ENCODE results near the gene GID4. TPM values are rescaled to one million over a fixed set of nuclear protein-coding genes. Genes with fewer than 3 reads are reported as not detected.

GID4 gene
- total RNA-seq, 4 donors from 2014 or later = 3.0 to 14.0 (median 10.9) TPM

- Histone ChIP-seq H3K27ac (no peak overlapping the region), H3K27me3 (no peaks in the 10 kb centered on the region), H3K9me3 (no peaks in the 10 kb centered on the region), H3K36me3 (peaks cover 0 to 55% (median 0%) of the 10 kb centered on the region in 3 donors), H3K4me3 (no peak overlapping the region), H3K4me1 (no peaks in the 10 kb centered on the region)
- TF ChIP-seq POLR2A (IDR thresholded peaks at IDR 0.05) (no peak), CTCF (IDR thresholded peaks at IDR 0.05) (no peak)
- DNase-seq = no peak
Measured at GRCh38 chr17:18056214-18056613, 17.0 kb downstream of the GID4 start.

GRCh38 chr17:18059283-18059682 is 20.1 kb downstream of the GID4 start:
- TF ChIP-seq POLR2A (IDR thresholded peaks at IDR 0.05) (no peak), CTCF (IDR thresholded peaks at IDR 0.05) (no peak)
- DNase-seq = no peak

GRCh38 chr17:18064053-18064452 is 24.8 kb downstream of the GID4 start:
- H3K27me3 ChIP-seq = no peaks in the 10 kb centered on the region
- peaks cover 0 to 51% (median 0%) of the 10 kb centered on the region in 3 donors for H3K36me3 ChIP-seq
- no peak overlapping the region for H3K27ac ChIP-seq
- H3K4me3 ChIP-seq = no peak overlapping the region
- no peak for TF ChIP-seq POLR2A (IDR thresholded peaks at IDR 0.05)
- TF ChIP-seq CTCF (IDR thresholded peaks at IDR 0.05) = no peak
- no peaks in the 10 kb centered on the region for H3K9me3 ChIP-seq
- H3K4me1 ChIP-seq = no peaks in the 10 kb centered on the region
- DNase-seq = no peak

More at GRCh38 chr17:18059283-18059682, 20.1 kb downstream of the GID4 start:
- Histone ChIP-seq H3K27me3 (no peaks in the 10 kb centered on the region), H3K4me3 (no peak overlapping the region), H3K4me1 (no peaks in the 10 kb centered on the region), H3K9me3 (no peaks in the 10 kb centered on the region), H3K36me3 (peaks cover 0 to 75% (median 0%) of the 10 kb centered on the region in 3 donors), H3K27ac (no peak overlapping the region)

GRCh38 chr17:18065546-18065945 is 26.3 kb downstream of the GID4 start:
- Histone ChIP-seq H3K27me3 (no peaks in the 10 kb centered on the region), H3K4me1 (no peaks in the 10 kb centered on the region), H3K9me3 (no peaks in the 10 kb centered on the region), H3K27ac (no peak overlapping the region), H3K36me3 (peaks cover 0 to 45% (median 0%) of the 10 kb centered on the region in 3 donors), H3K4me3 (no peak overlapping the region)
- no peak for DNase-seq
- TF ChIP-seq POLR2A (IDR thresholded peaks at IDR 0.05) = no peak
- no peak for TF ChIP-seq CTCF (IDR thresholded peaks at IDR 0.05)

GRCh38 chr17:18066866-18067265 is 27.7 kb downstream of the GID4 start:
- no peaks in the 10 kb centered on the region for H3K9me3 ChIP-seq
- H3K36me3 ChIP-seq = peaks cover 0 to 32% (median 0%) of the 10 kb centered on the region in 3 donors
- no peaks in the 10 kb centered on the region for H3K4me1 ChIP-seq
- no peak overlapping the region for H3K4me3 ChIP-seq
- no peaks in the 10 kb centered on the region for H3K27me3 ChIP-seq
- DNase-seq = no peak
- no peak overlapping the region for H3K27ac ChIP-seq
- TF ChIP-seq POLR2A (IDR thresholded peaks at IDR 0.05) (no peak), CTCF (IDR thresholded peaks at IDR 0.05) (no peak)

GRCh38 chr17:18069101-18069500 is 29.9 kb downstream of the GID4 start:
- DNase-seq = no peak
- Histone ChIP-seq H3K4me1 (no peaks in the 10 kb centered on the region), H3K9me3 (no peaks in the 10 kb centered on the region), H3K27me3 (no peaks in the 10 kb centered on the region), H3K4me3 (no peak overlapping the region), H3K27ac (no peak overlapping the region), H3K36me3 (peaks cover 0 to 14% (median 0%) of the 10 kb centered on the region in 3 donors)
- TF ChIP-seq CTCF (IDR thresholded peaks at IDR 0.05) (no peak), POLR2A (IDR thresholded peaks at IDR 0.05) (no peak)

All from Peyer's patch (tissue), 4 donors.